Activated CD8-positive, alpha-beta memory T cell treated with anti-CD3 and anti-CD28 coated beads, Interleukin-2, amount 50 U/mL, for 1 hour (primary cell): ENCODE data around the gene IKBKG.
"Not testable (repeated sequence)": the region's sequence is repeated elsewhere in the genome, so short reads cannot be mapped to it uniquely, and the experiment has no call there.

Experiments used
- DNase-seq: peaks from one replicate; pipeline ENCODE4 v3.0.0-alpha.2; 2020; ENCODE audit errors: extremely low read depth

The IKBKG gene

DNA sequence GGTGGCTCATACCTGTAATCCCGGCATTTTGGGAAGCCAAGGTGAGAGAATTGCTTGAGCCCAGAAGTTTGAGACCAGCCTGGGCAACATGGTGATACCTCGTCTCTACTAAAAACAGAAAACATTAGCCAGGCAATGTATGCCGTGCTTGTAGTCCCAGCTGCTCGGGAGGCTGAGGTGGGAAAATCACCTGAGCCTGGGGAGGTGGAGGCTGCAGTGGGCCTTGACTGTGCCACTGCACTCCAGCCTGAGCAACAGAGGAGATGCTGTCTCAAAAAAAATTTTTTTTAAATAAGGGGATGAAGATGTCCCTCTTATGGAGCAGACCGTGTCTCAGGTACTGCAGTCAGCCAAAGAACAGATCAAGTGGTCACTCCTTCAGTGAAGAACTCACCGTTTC, 58.1 kb downstream of the IKBKG start:
- no peak for DNase-seq

DNA sequence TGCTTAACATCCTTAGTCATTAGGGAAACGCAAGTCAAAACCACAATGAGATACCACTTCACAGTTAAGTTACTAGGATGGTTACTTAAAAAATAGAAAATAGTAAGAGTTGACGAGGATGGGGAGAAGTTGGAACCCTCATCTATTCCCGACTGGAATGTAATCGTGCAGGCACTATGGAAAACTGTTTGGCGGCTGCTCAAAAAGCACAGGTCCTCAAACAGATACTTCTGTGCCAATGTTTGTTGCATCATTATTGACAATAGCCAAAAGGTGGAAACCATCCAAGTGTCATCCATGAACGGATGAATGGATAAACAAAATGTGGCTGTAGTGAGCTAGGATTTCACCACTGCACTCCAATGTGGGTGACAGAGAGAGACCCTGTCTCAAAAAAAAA, 60.0 kb downstream of the IKBKG start:
- DNase-seq, result no peak

DNA sequence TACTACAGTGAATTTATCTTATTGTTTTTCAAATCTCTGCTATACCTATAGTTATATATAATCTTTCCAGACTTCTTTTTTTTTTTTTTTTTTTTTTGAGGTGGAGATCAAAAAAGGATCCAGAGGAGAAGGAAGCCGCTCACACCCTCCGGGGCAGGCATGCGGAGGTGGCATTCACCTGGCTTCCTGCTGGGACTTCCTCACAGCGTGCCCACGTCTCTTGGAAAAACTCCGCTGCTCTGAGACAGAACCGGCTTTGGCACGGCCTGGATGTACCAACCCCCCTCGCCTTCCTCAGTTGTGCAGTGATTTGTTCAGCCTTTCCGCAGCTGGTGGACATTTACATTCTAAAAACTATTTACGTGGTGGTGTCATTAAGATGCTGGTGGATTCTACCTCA, 60.6 kb downstream of the IKBKG start:
- not testable (repeated sequence) for DNase-seq

DNA sequence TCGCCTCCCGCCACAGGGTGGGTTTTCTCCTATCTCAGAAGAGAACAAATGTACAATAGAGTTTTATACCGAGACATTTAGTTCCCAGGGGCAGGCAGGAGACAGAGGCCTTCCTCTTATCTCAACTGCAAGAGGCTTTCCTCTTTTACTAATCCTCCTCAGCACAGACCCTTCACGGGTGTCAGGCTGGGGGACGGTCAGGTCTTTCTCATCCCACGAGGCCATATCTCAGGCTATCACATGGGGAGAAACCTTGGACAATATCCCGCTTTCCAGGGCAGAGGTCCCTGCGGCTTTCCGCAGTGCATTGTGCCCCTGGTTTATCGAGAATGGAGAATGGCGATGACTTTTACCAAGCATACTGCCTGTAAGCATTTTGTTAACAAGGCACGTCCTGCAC, 61.4 kb downstream of the IKBKG start:
- DNase-seq, result not testable (repeated sequence)

DNA sequence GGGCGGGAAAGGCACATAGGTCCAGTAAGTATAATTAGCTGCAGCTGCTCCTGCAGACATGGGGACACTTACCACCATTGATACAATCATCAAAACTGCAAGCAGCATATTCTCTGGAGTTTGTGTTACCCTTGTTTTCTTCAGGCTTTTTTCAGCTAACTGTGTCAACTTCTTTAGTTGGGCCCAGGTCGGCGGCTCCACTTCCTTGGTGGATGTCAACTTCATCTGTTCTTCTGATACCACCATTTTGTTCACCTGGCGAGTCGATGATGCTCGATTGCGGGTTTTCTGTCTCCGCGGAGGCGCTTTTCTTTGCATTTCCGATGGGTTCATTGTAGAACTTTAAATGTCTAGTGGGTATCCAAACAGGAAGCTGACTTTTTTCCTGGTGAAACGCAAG, 63.7 kb downstream of the IKBKG start:
- not testable (repeated sequence) for DNase-seq

DNA sequence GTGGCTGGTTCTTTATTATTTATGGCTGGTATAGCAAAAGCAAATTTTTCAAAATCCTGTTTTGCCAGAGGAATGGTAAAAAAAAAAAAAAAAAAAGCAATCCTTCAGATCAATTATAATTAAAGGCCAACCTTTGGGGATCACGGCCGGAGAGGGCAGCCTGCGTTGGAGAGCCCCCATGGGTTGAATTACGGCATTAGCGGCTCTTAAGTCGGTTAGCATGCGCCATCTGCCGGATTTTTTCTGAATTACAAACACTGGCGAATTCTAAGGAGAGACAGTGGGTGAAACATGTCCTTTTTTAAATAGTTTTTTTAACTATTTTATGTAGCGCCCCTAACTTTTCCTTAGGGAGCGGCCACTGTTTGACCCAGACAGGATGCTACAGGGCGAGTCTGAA, 66.2 kb downstream of the IKBKG start:
- DNase-seq, result not testable (repeated sequence)
